ENCODE measurements around the gene MOGAT2.

MOGAT2 gene

DNA sequence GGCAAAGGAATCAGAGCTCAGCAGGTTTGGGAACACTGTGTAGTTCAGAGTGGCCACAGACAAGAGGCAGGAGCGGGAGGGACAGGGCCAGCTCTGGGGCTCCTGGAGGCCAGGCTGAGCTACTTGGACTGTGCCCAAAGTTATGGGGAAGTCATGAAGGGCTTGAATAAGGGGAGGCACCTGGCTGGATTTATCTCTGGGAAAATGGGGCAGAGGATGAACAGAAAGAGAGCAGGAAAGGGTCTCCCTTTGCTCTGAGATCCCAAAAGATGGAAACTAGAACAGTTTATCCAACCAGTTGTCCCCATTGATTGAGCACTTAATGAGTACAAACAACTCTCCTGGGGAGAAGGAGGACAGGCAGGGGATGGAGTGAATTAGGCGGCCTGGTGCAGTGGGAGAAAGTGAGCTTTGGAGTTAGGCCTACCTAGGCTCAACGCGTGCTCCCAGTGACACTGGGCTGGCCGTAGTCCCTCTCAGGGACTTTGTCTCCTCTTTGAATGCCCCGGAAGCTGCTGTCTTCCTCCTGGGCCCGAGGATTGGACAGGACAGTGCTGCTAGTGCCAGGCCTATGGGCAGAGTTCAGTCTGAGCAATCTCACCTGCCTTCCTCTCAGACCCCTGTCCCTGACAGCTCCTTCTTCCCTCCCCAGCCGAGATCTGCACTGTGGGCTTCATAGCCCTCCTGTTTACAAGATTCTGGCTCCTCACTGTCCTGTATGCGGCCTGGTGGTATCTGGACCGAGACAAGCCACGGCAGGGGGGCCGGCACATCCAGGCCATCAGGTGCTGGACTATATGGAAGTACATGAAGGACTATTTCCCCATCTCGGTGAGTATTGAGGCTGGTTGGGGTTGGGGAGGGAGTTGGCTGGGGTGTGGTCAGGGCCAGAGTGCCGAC, 2.0 kb downstream of the MOGAT2 start:
- TF ChIP-seq, protein P1, sequence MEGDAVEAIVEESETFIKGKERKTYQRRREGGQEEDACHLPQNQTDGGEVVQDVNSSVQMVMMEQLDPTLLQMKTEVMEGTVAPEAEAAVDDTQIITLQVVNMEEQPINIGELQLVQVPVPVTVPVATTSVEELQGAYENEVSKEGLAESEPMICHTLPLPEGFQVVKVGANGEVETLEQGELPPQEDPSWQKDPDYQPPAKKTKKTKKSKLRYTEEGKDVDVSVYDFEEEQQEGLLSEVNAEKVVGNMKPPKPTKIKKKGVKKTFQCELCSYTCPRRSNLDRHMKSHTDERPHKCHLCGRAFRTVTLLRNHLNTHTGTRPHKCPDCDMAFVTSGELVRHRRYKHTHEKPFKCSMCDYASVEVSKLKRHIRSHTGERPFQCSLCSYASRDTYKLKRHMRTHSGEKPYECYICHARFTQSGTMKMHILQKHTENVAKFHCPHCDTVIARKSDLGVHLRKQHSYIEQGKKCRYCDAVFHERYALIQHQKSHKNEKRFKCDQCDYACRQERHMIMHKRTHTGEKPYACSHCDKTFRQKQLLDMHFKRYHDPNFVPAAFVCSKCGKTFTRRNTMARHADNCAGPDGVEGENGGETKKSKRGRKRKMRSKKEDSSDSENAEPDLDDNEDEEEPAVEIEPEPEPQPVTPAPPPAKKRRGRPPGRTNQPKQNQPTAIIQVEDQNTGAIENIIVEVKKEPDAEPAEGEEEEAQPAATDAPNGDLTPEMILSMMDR (IDR thresholded peaks at IDR 0.05; ENCODE audit: low read depth, low read length) = no peak
- no peak for DNase-seq (ENCODE audit: extremely low read depth, low read depth)

GRCh38 chr11:75720639-75721038, 3.0 kb downstream of the MOGAT2 start:
- TF ChIP-seq, protein P1 (IDR thresholded peaks at IDR 0.05; ENCODE audit: low read depth, low read length) = no peak
- DNase-seq (ENCODE audit: extremely low read depth, low read depth) = no peak

DNA sequence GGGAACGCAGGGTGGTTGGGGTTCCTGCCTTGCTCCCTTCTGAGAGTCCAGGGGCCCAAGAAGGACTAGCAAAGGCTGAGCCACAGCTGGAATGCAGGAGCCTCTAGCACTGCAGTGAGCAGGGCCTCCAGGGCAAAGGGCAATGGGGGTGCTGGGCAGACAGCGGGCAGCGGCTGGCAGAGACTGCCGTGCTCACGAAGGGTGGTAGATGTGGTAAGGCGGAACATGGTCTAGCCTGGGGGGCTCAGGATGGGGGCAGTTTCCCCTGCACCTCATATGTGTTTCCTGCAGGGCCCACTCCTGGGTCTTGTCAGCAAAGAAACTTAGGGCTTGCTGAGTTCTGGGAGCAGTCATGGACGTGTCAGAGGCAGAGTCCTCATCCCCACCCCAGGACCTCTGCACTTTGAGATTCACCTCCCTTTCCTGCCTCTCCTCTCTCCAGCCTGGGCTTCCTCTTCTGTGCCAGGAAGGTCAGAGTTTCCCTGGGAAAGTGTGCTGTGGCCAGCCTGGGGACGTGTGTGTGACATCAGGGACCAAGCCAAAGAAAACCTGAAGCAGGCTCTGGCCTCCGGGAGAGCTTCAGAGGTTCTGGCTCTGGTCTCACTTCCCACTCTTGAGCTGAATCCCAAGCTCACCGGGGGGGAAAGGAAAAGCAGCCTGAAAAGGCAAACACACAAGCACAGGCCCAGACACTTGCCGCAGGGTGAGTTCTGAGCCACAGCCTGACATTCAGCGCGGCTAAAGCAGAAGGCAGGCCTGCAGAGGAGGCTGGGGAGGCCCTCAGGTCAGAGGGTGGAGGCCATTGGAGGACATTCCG, 4.4 kb downstream of the MOGAT2 start:
- DNase-seq (ENCODE audit: extremely low read depth, low read depth) = no peak
- TF ChIP-seq, protein P1 (IDR thresholded peaks at IDR 0.05; ENCODE audit: low read depth, low read length) = no peak

- DNase-seq (ENCODE audit: extremely low read depth, low read depth) = no peak
- TF ChIP-seq, protein P1 (IDR thresholded peaks at IDR 0.05; ENCODE audit: low read depth, low read length) = no peak
These were observed 5.0 kb downstream of the MOGAT2 start for GRCh38 chr11:75722669-75723042.

DNA sequence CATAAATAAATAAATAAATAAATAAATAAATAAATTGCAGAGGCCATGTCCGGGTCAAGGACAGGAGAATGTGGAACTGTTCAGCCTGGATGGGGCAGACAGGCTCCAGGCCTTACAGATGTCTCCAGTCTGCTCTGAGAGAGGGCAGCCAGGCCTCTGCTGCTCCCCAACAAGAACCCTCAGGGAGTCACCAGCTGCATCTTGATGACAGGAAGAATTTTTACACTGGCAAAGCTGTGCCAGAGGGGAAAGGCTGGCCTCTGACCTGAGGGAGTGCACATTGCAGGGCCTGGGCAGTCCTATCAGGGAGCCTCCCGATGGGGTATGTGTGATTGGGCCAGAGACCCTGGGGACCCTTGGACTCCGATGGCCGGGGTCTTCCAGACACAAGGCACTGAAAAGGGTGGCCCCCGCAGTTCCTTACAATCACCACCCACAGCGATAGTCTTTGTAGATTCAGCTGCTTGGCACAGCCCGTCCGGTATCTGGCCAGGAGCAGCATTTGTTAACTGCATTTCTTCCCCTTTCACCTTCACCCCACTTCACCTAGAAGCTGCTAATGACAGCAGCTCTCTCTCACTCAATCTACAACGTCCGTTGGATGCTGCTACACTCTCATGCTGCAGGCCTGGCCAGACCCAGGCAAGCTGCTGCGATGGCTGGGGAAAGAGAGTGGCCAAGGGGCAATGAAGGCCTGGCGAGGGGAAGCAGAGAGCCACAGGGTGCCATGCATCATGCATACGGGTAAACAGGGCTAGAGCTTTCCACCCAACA, 8.1 kb downstream of the MOGAT2 start:
- no peak for DNase-seq (ENCODE audit: extremely low read depth, low read depth)
- TF ChIP-seq, protein P1 (IDR thresholded peaks at IDR 0.05; ENCODE audit: low read depth, low read length) = no peak

GRCh38 chr11:75728992-75729391, 11.4 kb downstream of the MOGAT2 start:
- TF ChIP-seq, protein P1 (IDR thresholded peaks at IDR 0.05; ENCODE audit: low read depth, low read length) = no peak

More at GRCh38 chr11:75728992-75729391, 11.4 kb downstream of the MOGAT2 start:
- no peak for DNase-seq (ENCODE audit: extremely low read depth, low read depth)
